Astrocyte of the cerebellum (primary cell): ENCODE measurements around the gene RNF115.
A peak's percentile ranks its signal among the peaks of the same experiment; 100 is the strongest.
"Not testable (repeated sequence)": the region's sequence is repeated elsewhere in the genome, so short reads cannot be mapped to it uniquely, and the experiment has no call there.

Experiments used
- DNase-seq: peaks from one replicate; pipeline ENCODE4 v3.0.0-alpha.2; 2011; ENCODE audit warnings: low read depth
- H3K4me3 ChIP-seq: 2 replicates; pipeline ENCODE4 v1.5.1; 2011; ENCODE audit warnings: mild to moderate bottlenecking, low read depth, low read length, moderate library complexity
- CTCF ChIP-seq: IDR thresholded peaks from 2 replicates; pipeline ENCODE4 v1.5.1; 2012; ENCODE audit warnings: low read length, low read depth, moderate library complexity, mild to moderate bottlenecking; ENCODE audit errors: missing control alignments
- in situ Hi-C: cut with HindIII; loops from 2 replicates; pipeline ENCODE4 v1.10.0; 2017; ENCODE audit warnings: low sequenced_read_pairs

Gene RNF115

GRCh38 chr1:145805057-145805456 lies 18.8 kb downstream of the RNF115 start:
- DNase-seq: peak; percentile 23
- TF ChIP-seq CTCF: no peak
- in situ Hi-C loops: no loop called here
- no peak overlapping the region for H3K4me3 ChIP-seq

- DNase-seq: no peak
- TF ChIP-seq CTCF: no peak
- H3K4me3 ChIP-seq: no peak overlapping the region
- in situ Hi-C loops: no loop called here
Observed at GRCh38 chr1:145804235-145805045, 19.5 kb downstream of the RNF115 start.

- TF ChIP-seq CTCF: no peak
- in situ Hi-C loops: no loop called here
- no peak for DNase-seq
- H3K4me3 ChIP-seq: no peak overlapping the region
Observed at GRCh38 chr1:145799806-145800205, 24.1 kb downstream of the RNF115 start.

- DNase-seq: no peak
- no peak for TF ChIP-seq CTCF
- in situ Hi-C loops: no loop called here
Observed at GRCh38 chr1:145796753-145797152, 27.1 kb downstream of the RNF115 start.

GRCh38 chr1:145795257-145795881 lies 28.5 kb downstream of the RNF115 start:
- no peak for DNase-seq
- no peak overlapping the region for H3K4me3 ChIP-seq
- no peak for TF ChIP-seq CTCF
- in situ Hi-C loops: no loop called here

More at GRCh38 chr1:145796753-145797152, 27.1 kb downstream of the RNF115 start:
- no peak overlapping the region for H3K4me3 ChIP-seq

GRCh38 chr1:145792484-145792883 lies 31.4 kb downstream of the RNF115 start:
- no peak for DNase-seq

GRCh38 chr1:145791860-145792259 lies 32.0 kb downstream of the RNF115 start:
- DNase-seq, in situ Hi-C loops, H3K4me3 ChIP-seq: not testable (repeated sequence)

More at GRCh38 chr1:145792484-145792883, 31.4 kb downstream of the RNF115 start:
- no peak for TF ChIP-seq CTCF
- H3K4me3 ChIP-seq: no peak overlapping the region
- in situ Hi-C loops: no loop called here
